Neural progenitor cell (in vitro differentiated cells): ENCODE measurements around the gene COQ7.

Source experiments
- EZH2phosphoT487 ChIP-seq: fragments of 200-600 bp; sonication (generic); IDR thresholded peaks from 2 replicates; pipeline ENCODE4 v1.6.1; 2017; ENCODE audit warnings: antibody characterized with exemption
- TF ChIP-seq, protein P1 (sequence below): fragments of 200-600 bp; sonication (generic); IDR thresholded peaks from 2 replicates; pipeline ENCODE4 v1.5.1; 2017; ENCODE audit warnings: antibody characterized with exemption, mild to moderate bottlenecking

DNA sequence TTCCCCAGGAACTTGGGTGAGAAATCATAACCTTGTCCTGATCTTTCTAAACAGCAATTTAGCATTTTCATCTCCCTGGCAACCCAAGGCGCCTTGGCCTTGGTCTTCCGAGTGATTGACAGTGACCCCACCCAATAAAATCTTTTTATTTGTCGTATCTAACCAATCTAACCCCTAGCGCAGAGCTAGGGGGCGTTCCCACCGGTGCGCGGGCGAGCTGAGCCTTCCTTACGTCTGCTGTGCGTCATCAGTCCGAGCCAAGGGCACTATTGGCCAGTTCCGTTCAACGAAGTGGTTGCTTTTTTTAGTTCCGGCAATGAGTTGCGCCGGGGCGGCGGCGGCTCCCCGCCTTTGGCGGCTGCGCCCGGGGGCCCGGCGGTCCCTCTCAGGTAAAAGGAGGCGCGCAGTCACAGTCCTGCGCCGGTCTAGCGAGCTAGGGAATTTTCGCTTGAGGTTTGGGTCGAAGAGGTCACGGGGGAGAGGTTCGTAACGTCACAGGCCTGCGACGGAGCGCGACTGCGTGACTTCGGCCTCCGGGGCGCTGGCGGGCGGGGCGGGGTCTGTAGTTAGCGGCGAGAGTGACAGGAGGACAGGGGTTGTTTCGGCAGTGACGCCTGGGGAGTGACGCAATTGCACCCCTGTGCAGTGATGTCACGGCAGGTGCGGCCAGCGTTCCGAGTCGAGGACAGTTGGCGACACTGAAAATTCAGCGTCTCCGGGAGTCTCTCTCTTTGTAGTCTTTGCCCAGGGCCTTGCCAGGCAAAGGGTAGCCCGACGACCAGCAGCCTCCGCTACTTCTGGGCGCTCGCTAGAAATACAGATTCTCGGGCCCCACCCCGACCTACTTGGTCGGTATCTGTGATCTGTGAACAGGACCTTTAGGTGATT lies at the start of gene COQ7:
- TF ChIP-seq, protein P1, sequence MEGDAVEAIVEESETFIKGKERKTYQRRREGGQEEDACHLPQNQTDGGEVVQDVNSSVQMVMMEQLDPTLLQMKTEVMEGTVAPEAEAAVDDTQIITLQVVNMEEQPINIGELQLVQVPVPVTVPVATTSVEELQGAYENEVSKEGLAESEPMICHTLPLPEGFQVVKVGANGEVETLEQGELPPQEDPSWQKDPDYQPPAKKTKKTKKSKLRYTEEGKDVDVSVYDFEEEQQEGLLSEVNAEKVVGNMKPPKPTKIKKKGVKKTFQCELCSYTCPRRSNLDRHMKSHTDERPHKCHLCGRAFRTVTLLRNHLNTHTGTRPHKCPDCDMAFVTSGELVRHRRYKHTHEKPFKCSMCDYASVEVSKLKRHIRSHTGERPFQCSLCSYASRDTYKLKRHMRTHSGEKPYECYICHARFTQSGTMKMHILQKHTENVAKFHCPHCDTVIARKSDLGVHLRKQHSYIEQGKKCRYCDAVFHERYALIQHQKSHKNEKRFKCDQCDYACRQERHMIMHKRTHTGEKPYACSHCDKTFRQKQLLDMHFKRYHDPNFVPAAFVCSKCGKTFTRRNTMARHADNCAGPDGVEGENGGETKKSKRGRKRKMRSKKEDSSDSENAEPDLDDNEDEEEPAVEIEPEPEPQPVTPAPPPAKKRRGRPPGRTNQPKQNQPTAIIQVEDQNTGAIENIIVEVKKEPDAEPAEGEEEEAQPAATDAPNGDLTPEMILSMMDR, result no peak
- no peak for TF ChIP-seq EZH2phosphoT487
